Measurements from ENCODE around the gene TENM4.
A peak's percentile ranks its signal among the peaks of the same experiment; 100 is the strongest.
"Not testable (repeated sequence)": the region's sequence is repeated elsewhere in the genome, so short reads cannot be mapped to it uniquely, and the experiment has no call there.

TENM4 gene

GRCh38 chr11:78977848-78978247, 463.0 kb downstream of the TENM4 start:
- peak; percentile 27; the same call in 1 of the 2 replicates for TF ChIP-seq ZNF8 (CRISPR knock-in tag; IDR thresholded peaks at IDR 0.05)
- not testable (repeated sequence) for ATAC-seq

- TF ChIP-seq ZFP30 (CRISPR knock-in tag; IDR thresholded peaks at IDR 0.05) (no peak), SNAI2 (CRISPR knock-in tag; IDR thresholded peaks at IDR 0.05) (no peak), ZC3H10 (CRISPR knock-in tag; IDR thresholded peaks at IDR 0.05) (no peak), TSHZ2 (CRISPR knock-in tag; IDR thresholded peaks at IDR 0.05) (no peak), ZNF70 (CRISPR knock-in tag; IDR thresholded peaks at IDR 0.05) (no peak), CSRNP3 (CRISPR knock-in tag; IDR thresholded peaks at IDR 0.05) (no peak), PATZ1 (CRISPR knock-in tag; IDR thresholded peaks at IDR 0.05; ENCODE audit: borderline replicate concordance) (no peak), OSR1 (CRISPR knock-in tag; IDR thresholded peaks at IDR 0.05) (no peak), POU6F1 (CRISPR knock-in tag; IDR thresholded peaks at IDR 0.05; ENCODE audit: borderline replicate concordance, low read depth) (no peak), ARNTL (CRISPR knock-in tag; IDR thresholded peaks at IDR 0.05; ENCODE audit: borderline replicate concordance, low read depth) (no peak), ZNF565 (CRISPR knock-in tag; conservative IDR thresholded peaks at IDR 0.05; ENCODE audit: low read depth) (no peak), BACH2 (CRISPR knock-in tag; IDR thresholded peaks at IDR 0.05; ENCODE audit: borderline replicate concordance) (no peak)
- ATAC-seq = no peak
These were observed 463.8 kb downstream of the TENM4 start for GRCh38 chr11:78977009-78977408.

- ATAC-seq = no peak
These were observed 465.7 kb downstream of the TENM4 start for GRCh38 chr11:78975081-78975480.

GRCh38 chr11:78973876-78974275, 467.0 kb downstream of the TENM4 start:
- no peak for ATAC-seq
- TF ChIP-seq CSRNP3 (CRISPR knock-in tag; IDR thresholded peaks at IDR 0.05) = no peak
- no peak for TF ChIP-seq BACH2 (CRISPR knock-in tag; IDR thresholded peaks at IDR 0.05; ENCODE audit: borderline replicate concordance)
- TF ChIP-seq ZNF70 (CRISPR knock-in tag; IDR thresholded peaks at IDR 0.05) = no peak

More at GRCh38 chr11:78975081-78975480, 465.7 kb downstream of the TENM4 start:
- TF ChIP-seq CREB5 (CRISPR knock-in tag; IDR thresholded peaks at IDR 0.05; ENCODE audit: low read depth) (no peak), TCF4 (CRISPR knock-in tag; IDR thresholded peaks at IDR 0.05; ENCODE audit: borderline replicate concordance) (no peak), CSDC2 (CRISPR knock-in tag; IDR thresholded peaks at IDR 0.05) (no peak)
